Mesenchymal stem cell (in vitro differentiated cells and primary cell): ENCODE data around the gene EXD3.

Experiments used
- DNase-seq: peaks from one replicate; pipeline ENCODE4 v3.0.0-alpha.2; 2013
- H2AFZ ChIP-seq: one replicate; pipeline ENCODE4 v1.6.1; 2013; ENCODE audit warnings: low read depth, mild to moderate bottlenecking, control low read depth, inconsistent platforms, low read length, moderate library complexity
- H2AK5ac ChIP-seq: 2 replicates; pipeline ENCODE4 v1.6.1; 2013; ENCODE audit warnings: low read length, moderate library complexity, mild to moderate bottlenecking, inconsistent platforms; ENCODE audit not compliant: severe bottlenecking
- H2BK120ac ChIP-seq: one replicate; pipeline ENCODE4 v1.6.1; 2013; ENCODE audit warnings: low read depth, mild to moderate bottlenecking, inconsistent platforms, low read length, moderate library complexity
- H2BK12ac ChIP-seq, 2 experiments: one replicate each; pipeline ENCODE4 v1.6.1; 2013; ENCODE audit warnings: inconsistent platforms in 2 of 2, low read length in 2 of 2, mild to moderate bottlenecking in 2 of 2, moderate library complexity in 2 of 2, control low read depth in 1 of 2
- H2BK15ac ChIP-seq: one replicate; pipeline ENCODE4 v1.6.1; 2013; ENCODE audit warnings: mild to moderate bottlenecking, low read depth, inconsistent platforms; ENCODE audit not compliant: poor library complexity, severe bottlenecking
- H2BK5ac ChIP-seq: 2 replicates; pipeline ENCODE4 v1.6.1; 2013; ENCODE audit warnings: low read depth, mild to moderate bottlenecking, low read length, control low read depth, inconsistent platforms; ENCODE audit not compliant: poor library complexity, severe bottlenecking
- H3K14ac ChIP-seq, 2 experiments: one replicate each; pipeline ENCODE4 v1.6.1; 2013; ENCODE audit warnings: inconsistent platforms in 2 of 2, low read length in 2 of 2, control low read depth in 1 of 2, mild to moderate bottlenecking in 1 of 2, moderate library complexity in 1 of 2
- H3K18ac ChIP-seq, 2 experiments: one replicate each; pipeline ENCODE4 v1.6.1; 2013; ENCODE audit warnings: inconsistent platforms in 2 of 2, low read length in 2 of 2, control low read depth in 1 of 2, low read depth in 1 of 2, mild to moderate bottlenecking in 1 of 2
- H3K23ac ChIP-seq, 2 experiments: one replicate each; pipeline ENCODE4 v1.6.1; 2013; ENCODE audit warnings: inconsistent platforms in 2 of 2, low read length in 2 of 2, mild to moderate bottlenecking in 2 of 2, moderate library complexity in 2 of 2, control low read depth in 1 of 2
- H3K27ac ChIP-seq: 2 replicates; pipeline ENCODE4 v1.5.1; 2013; ENCODE audit warnings: mild to moderate bottlenecking, moderate library complexity, low read length, control low read depth, inconsistent platforms; ENCODE audit not compliant: poor library complexity, severe bottlenecking
- H3K27me3 ChIP-seq, 2 experiments: 2 replicates each; pipeline versions ENCODE4 v1.6.1 to v1.7.0; 2013; ENCODE audit warnings: low read length in 2 of 2, mild to moderate bottlenecking in 2 of 2, moderate library complexity in 2 of 2, control low read depth in 1 of 2, inconsistent platforms in 1 of 2; ENCODE audit not compliant: control insufficient read depth in 1 of 2, insufficient read depth in 1 of 2
- H3K36me3 ChIP-seq, 2 experiments: 2 replicates each; pipeline versions ENCODE4 v1.6.1 to v1.7.0; 2013; ENCODE audit warnings: low read length in 2 of 2, control low read depth in 1 of 2, inconsistent platforms in 1 of 2, low read depth in 1 of 2, mild to moderate bottlenecking in 1 of 2; ENCODE audit not compliant: insufficient read depth in 2 of 2, control insufficient read depth in 1 of 2
- H3K4ac ChIP-seq, 2 experiments: one replicate each; pipeline ENCODE4 v1.6.1; 2013; ENCODE audit warnings: inconsistent platforms in 2 of 2, low read length in 2 of 2, mild to moderate bottlenecking in 2 of 2, moderate library complexity in 2 of 2, control low read depth in 1 of 2, low read depth in 1 of 2
- H3K4me1 ChIP-seq: 2 replicates; pipeline ENCODE4 v1.6.1; 2013; ENCODE audit warnings: low read depth, low read length, control low read depth; ENCODE audit not compliant: control insufficient read depth, insufficient read depth
- H3K4me2 ChIP-seq: 2 replicates; pipeline ENCODE4 v1.6.1; 2013; ENCODE audit warnings: low read length, mild to moderate bottlenecking, inconsistent platforms; ENCODE audit not compliant: poor library complexity, severe bottlenecking
- H3K4me3 ChIP-seq, 2 experiments: 2 replicates each; pipeline versions ENCODE4 v1.5.1 to v1.7.0; 2013; ENCODE audit warnings: low read length in 2 of 2, mild to moderate bottlenecking in 2 of 2, control low read depth in 1 of 2, low read depth in 1 of 2; ENCODE audit not compliant: insufficient read depth in 1 of 2
- H3K79me1 ChIP-seq: replicated peaks from 2 replicates; pipeline ENCODE4 v1.6.1; 2013; ENCODE audit warnings: mild to moderate bottlenecking, control low read depth, low read length, inconsistent platforms; ENCODE audit not compliant: poor library complexity, severe bottlenecking
- H3K9ac ChIP-seq: 2 replicates; pipeline ENCODE4 v1.7.0; 2013; ENCODE audit warnings: mild to moderate bottlenecking, low read length, moderate library complexity
- H3K9me3 ChIP-seq: 2 replicates; pipeline ENCODE4 v1.7.0; 2013; ENCODE audit warnings: mild to moderate bottlenecking, low read length; ENCODE audit not compliant: control insufficient read depth
- H4K8ac ChIP-seq: one replicate; pipeline ENCODE4 v1.6.1; 2013; ENCODE audit warnings: inconsistent platforms, mild to moderate bottlenecking, low read length, moderate library complexity
- H4K91ac ChIP-seq: one replicate; pipeline ENCODE4 v1.6.1; 2013; ENCODE audit warnings: mild to moderate bottlenecking, low read length, inconsistent platforms
- WGBS: methylation state at CpG from one replicate; pipeline ENCODE4 v1.1.7; 2013; ENCODE audit warnings: mixed read lengths; 5-methylcytosine and 5-hydroxymethylcytosine counted together

The EXD3 gene

GRCh38 chr9:137357166-137357565 lies 65.8 kb downstream of the EXD3 start:
- H2BK15ac ChIP-seq: no peak overlapping the region
- peak; percentile 10 for DNase-seq
- no peaks in the 10 kb centered on the region for H3K4me1 ChIP-seq
- H3K18ac ChIP-seq: no peak overlapping the region
- no peak overlapping the region for H2BK120ac ChIP-seq
- peaks cover 33% of the 10 kb centered on the region for H3K9me3 ChIP-seq
- 71% methylated on average over 4 of the region's 4 CpGs for WGBS
- no peak overlapping the region for H3K23ac ChIP-seq
- H3K4me3 ChIP-seq: peak overlapping the region in 1 of 2 experiments; percentile 18
- H2AFZ ChIP-seq: no peak overlapping the region
- peaks cover 0 to 10% of the 10 kb centered on the region in 2 experiments for H3K36me3 ChIP-seq
- no peak overlapping the region for H3K27ac ChIP-seq
- no peak overlapping the region for H2BK12ac ChIP-seq
- H3K4me2 ChIP-seq: no peak overlapping the region
- no peak overlapping the region for H3K4ac ChIP-seq
- no peak overlapping the region for H4K91ac ChIP-seq
- H4K8ac ChIP-seq: no peak overlapping the region
- H3K27me3 ChIP-seq: no peaks in the 10 kb centered on the region
- no peak overlapping the region for H3K14ac ChIP-seq
- no peak overlapping the region for H3K9ac ChIP-seq
- H2BK5ac ChIP-seq: no peak overlapping the region
- H2AK5ac ChIP-seq: no peak overlapping the region
- H3K79me1 ChIP-seq: no peaks in the 10 kb centered on the region

GRCh38 chr9:137355761-137356365 lies 67.1 kb downstream of the EXD3 start:
- Histone ChIP-seq H2BK15ac (no peak overlapping the region), H2AK5ac (no peak overlapping the region), H3K14ac (no peak overlapping the region), H3K18ac (no peak overlapping the region), H3K9me3 (peaks cover 30% of the 10 kb centered on the region), H3K4me3 (peak overlapping the region in 1 of 2 experiments; percentile 18), H3K4me1 (no peaks in the 10 kb centered on the region), H2BK12ac (no peak overlapping the region), H3K23ac (no peak overlapping the region), H3K36me3 (peaks cover 0 to 10% of the 10 kb centered on the region in 2 experiments), H3K27me3 (no peaks in the 10 kb centered on the region), H3K9ac (no peak overlapping the region), H3K4me2 (no peak overlapping the region), H2AFZ (no peak overlapping the region), H4K91ac (no peak overlapping the region), H3K27ac (no peak overlapping the region), H3K79me1 (no peaks in the 10 kb centered on the region), H3K4ac (no peak overlapping the region), H4K8ac (no peak overlapping the region), H2BK5ac (no peak overlapping the region), H2BK120ac (no peak overlapping the region)
- DNase-seq: no peak
- WGBS: 74% methylated on average over 16 of the region's 18 CpGs

- no peak overlapping the region for H3K27ac ChIP-seq
- peaks cover 0 to 10% of the 10 kb centered on the region in 2 experiments for H3K36me3 ChIP-seq
- H2AK5ac ChIP-seq: no peak overlapping the region
- H3K9ac ChIP-seq: no peak overlapping the region
- no peak overlapping the region for H3K23ac ChIP-seq
- no peaks in the 10 kb centered on the region for H3K4me1 ChIP-seq
- H3K79me1 ChIP-seq: no peaks in the 10 kb centered on the region
- no peak overlapping the region for H2BK12ac ChIP-seq
- peak overlapping the region in 1 of 2 experiments; percentile 18 for H3K4me3 ChIP-seq
- no peak overlapping the region for H4K91ac ChIP-seq
- no peak overlapping the region for H2AFZ ChIP-seq
- H3K27me3 ChIP-seq: no peaks in the 10 kb centered on the region
- no peak overlapping the region for H3K18ac ChIP-seq
- H2BK120ac ChIP-seq: no peak overlapping the region
- H2BK15ac ChIP-seq: no peak overlapping the region
- no peak for DNase-seq
- H4K8ac ChIP-seq: no peak overlapping the region
- H2BK5ac ChIP-seq: no peak overlapping the region
- WGBS: 92% methylated on average over 26 of the region's 30 CpGs
- peaks cover 30% of the 10 kb centered on the region for H3K9me3 ChIP-seq
- H3K4me2 ChIP-seq: no peak overlapping the region
- no peak overlapping the region for H3K4ac ChIP-seq
- no peak overlapping the region for H3K14ac ChIP-seq
These were observed 67.9 kb downstream of the EXD3 start for GRCh38 chr9:137354845-137355760.

GRCh38 chr9:137354153-137354844 lies 68.7 kb downstream of the EXD3 start:
- Histone ChIP-seq H3K23ac (no peak overlapping the region), H4K91ac (no peak overlapping the region), H3K4ac (no peak overlapping the region), H3K27me3 (no peaks in the 10 kb centered on the region), H2AK5ac (no peak overlapping the region), H3K36me3 (peaks cover 0 to 12% of the 10 kb centered on the region in 2 experiments), H3K9me3 (peaks cover 30% of the 10 kb centered on the region), H2BK12ac (no peak overlapping the region), H3K27ac (no peak overlapping the region), H2BK120ac (no peak overlapping the region), H3K9ac (no peak overlapping the region), H4K8ac (no peak overlapping the region), H3K79me1 (no peaks in the 10 kb centered on the region), H2AFZ (no peak overlapping the region), H3K4me3 (no peak overlapping the region), H3K14ac (no peak overlapping the region), H3K4me1 (no peaks in the 10 kb centered on the region), H2BK5ac (no peak overlapping the region), H3K18ac (no peak overlapping the region), H2BK15ac (no peak overlapping the region), H3K4me2 (no peak overlapping the region)
- 94% methylated on average over 28 of the region's 28 CpGs for WGBS
- DNase-seq: no peak
